B cell (primary cell): ENCODE results near the gene IL25. TPM values are rescaled to one million over a fixed set of nuclear protein-coding genes. Genes with fewer than 3 reads are reported as not detected.

Experiments used
- ATAC-seq: fragments of 200-7000 bp; cut with Tn5 transposase; one replicate; pipeline ENCODE4 v1.10.0; 2021; ENCODE audit warnings: low read depth, mild to moderate bottlenecking, moderate number of reproducible peaks, moderate library complexity
- CTCF ChIA-PET: fragments of 350-600 bp; sonication (Branson Sonifier 250); formaldehyde crosslinking; loops from one replicate; lab custom pipeline; 2021; ENCODE audit warnings: antibody characterized with exemption, inconsistent platforms; lab: Charles Lee
- POLR2A ChIA-PET: fragments of 350-600 bp; sonication (Branson Sonifier 250); formaldehyde crosslinking; loops from one replicate; lab custom pipeline; 2021; ENCODE audit warnings: antibody characterized with exemption; lab: Charles Lee
- DNase-seq: peaks from one replicate; pipeline ENCODE4 v3.0.0; 2013
- H2AFZ ChIP-seq: 2 replicates; pipeline ENCODE4 v1.6.1; 2012; ENCODE audit warnings: mild to moderate bottlenecking, low read depth, low read length; ENCODE audit not compliant: insufficient read depth, poor library complexity, severe bottlenecking
- H3K27ac ChIP-seq, 2 donors: 1 replicate in 1 of 2; 2 replicates in 1 of 2; pipeline ENCODE4 v1.5.1; 2012 to 2013; ENCODE audit warnings: low read length in 2 of 2, mild to moderate bottlenecking in 2 of 2, moderate library complexity in 1 of 2
- H3K27me3 ChIP-seq, 4 experiments: fragments of 200-600 bp in 1 of 4; sonication (generic) in 1 of 4; replicated peaks in 1 of 4; 1 replicate in 2 of 4; 2 replicates in 2 of 4; pipeline versions ENCODE4 v1.6.1 to v1.7.0; 2013 to 2016; ENCODE audit warnings: low read length in 3 of 4, mild to moderate bottlenecking in 2 of 4, mixed read lengths in 1 of 4, moderate library complexity in 1 of 4; ENCODE audit not compliant: insufficient read depth in 4 of 4, control insufficient read depth in 3 of 4; ENCODE audit errors: control extremely low read depth in 1 of 4
- H3K36me3 ChIP-seq, 2 experiments: replicated peaks in 1 of 2; 1 replicate in 1 of 2; 2 replicates in 1 of 2; pipeline versions ENCODE4 v1.6.1 to v1.7.1; 2013; ENCODE audit warnings: low read length in 1 of 2; ENCODE audit not compliant: insufficient read depth in 2 of 2, control insufficient read depth in 1 of 2; ENCODE audit errors: control extremely low read depth in 1 of 2, extremely low read depth in 1 of 2
- H3K4me1 ChIP-seq, 2 donors: fragments of 200-600 bp in 1 of 2; sonication (generic) in 1 of 2; 1 replicate in 1 of 2; 2 replicates in 1 of 2; pipeline versions ENCODE4 v1.5.1 to v1.6.1; 2013 to 2017; ENCODE audit warnings: low read length in 2 of 2; ENCODE audit not compliant: control insufficient read depth in 2 of 2, insufficient read depth in 2 of 2
- H3K4me2 ChIP-seq: replicated peaks from 2 replicates; pipeline ENCODE3; 2012; ENCODE audit warnings: mild to moderate bottlenecking, low read depth, low read length; ENCODE audit not compliant: poor library complexity, severe bottlenecking
- H3K4me3 ChIP-seq, 5 experiments: fragments of 200-600 bp in 1 of 5; sonication (generic) in 1 of 5; 1 replicate in 3 of 5; 2 replicates in 2 of 5; pipeline versions ENCODE4 v1.5.1 to v1.7.0; 2011 to 2016; ENCODE audit warnings: low read length in 4 of 5, mild to moderate bottlenecking in 4 of 5, low read depth in 2 of 5, control low read depth in 1 of 5, moderate library complexity in 1 of 5; ENCODE audit not compliant: insufficient read depth in 1 of 5; ENCODE audit errors: control extremely low read depth in 1 of 5, extremely low read depth in 1 of 5
- H3K79me2 ChIP-seq: fragments of 200-600 bp; sonication (generic); one replicate; pipeline ENCODE4 v1.6.0; 2016; ENCODE audit warnings: low read length; ENCODE audit not compliant: control insufficient read depth, insufficient read depth
- H3K9ac ChIP-seq: fragments of 200-600 bp; sonication (generic); 2 replicates; pipeline ENCODE4 v1.6.1; 2017; ENCODE audit warnings: mild to moderate bottlenecking, low read length, moderate library complexity
- H3K9me3 ChIP-seq, 3 donors: one replicate each; pipeline versions ENCODE4 v1.6.1 to v1.7.1; 2013; ENCODE audit warnings: low read length in 2 of 3; ENCODE audit not compliant: control insufficient read depth in 2 of 3, insufficient read depth in 1 of 3; ENCODE audit errors: control extremely low read depth in 1 of 3
- H4K20me1 ChIP-seq: 2 replicates; pipeline ENCODE4 v1.6.0; 2012; ENCODE audit warnings: mild to moderate bottlenecking, low read length; ENCODE audit not compliant: insufficient read depth, control insufficient read depth, poor library complexity, severe bottlenecking
- H3K27ac Mint-ChIP-seq: one replicate; pipeline ENCODE4 v1.8.0; 2021; ENCODE audit warnings: mixed read lengths
- H3K27me3 Mint-ChIP-seq: one replicate; pipeline ENCODE4 v1.8.0; 2021; ENCODE audit warnings: mixed read lengths
- H3K4me1 Mint-ChIP-seq: one replicate; pipeline ENCODE4 v1.8.0; 2021; ENCODE audit warnings: mixed read lengths
- H3K4me3 Mint-ChIP-seq: one replicate; pipeline ENCODE4 v1.8.0; 2021; ENCODE audit warnings: mixed read lengths
- H3K9me3 Mint-ChIP-seq: one replicate; pipeline ENCODE4 v1.8.0; 2022; ENCODE audit warnings: mixed read lengths; ENCODE audit not compliant: insufficient read depth
- CTCF ChIP-seq: fragments of 200-600 bp; IDR thresholded peaks from one replicate; pipeline ENCODE4 v1.8.0; 2022; ENCODE audit warnings: antibody characterized with exemption, mild to moderate bottlenecking
- EZH2 ChIP-seq: IDR thresholded peaks from 2 replicates; pipeline ENCODE4 v1.6.1; 2012; ENCODE audit warnings: borderline replicate concordance, low read depth, mild to moderate bottlenecking, moderate library complexity, low read length; ENCODE audit not compliant: insufficient read depth, poor library complexity, severe bottlenecking
- WGBS: methylation state at CpG from one replicate; pipeline ENCODE4 v1.1.5; 2013; ENCODE audit warnings: missing lambda C conversion rate; ENCODE audit not compliant: insufficient coverage; 5-methylcytosine and 5-hydroxymethylcytosine counted together
- intact Hi-C: fragments of 100-400 bp; cut with micrococcal nuclease; formaldehyde crosslinking; loops from one replicate; pipeline ENCODE4 v1.10.0; 2022
- polyA plus RNA-seq: library from polyadenylated mRNA; depleted of rRNA; stranded (reverse); fragments of >200 nt; gene quantifications from 2 replicates; pipeline ENCODE4 v1.2.3, GENCODE V29; 2012
- total RNA-seq, 2 donors: library from RNA; stranded (reverse); fragments of 120-200 nt in 1 of 2; gene quantifications; 1 replicate in 1 of 2; 2 replicates in 1 of 2; pipeline versions ENCODE4 v1.2.3 to v1.2.4, GENCODE V29; 2013 to 2022

Gene IL25
- total and polyA plus RNA-seq, 2 donors (not counting 1 experiment from before 2014, with no cell fraction given): not detected

- intact Hi-C loops: no loop called here
- Histone ChIP-seq H3K9ac (no peak overlapping the region), H3K4me2 (no peak overlapping the region), H3K79me2 (no peaks in the 10 kb centered on the region), H3K27me3 (peaks cover 0 to 7% (median 2%) of the 10 kb centered on the region in 4 experiments), H4K20me1 (no peaks in the 10 kb centered on the region), H3K4me3 (no peak overlapping the region), H3K4me1 (no peaks in the 10 kb centered on the region), H3K9me3 (no peaks in the 10 kb centered on the region), H2AFZ (no peak overlapping the region), H3K36me3 (no peaks in the 10 kb centered on the region), H3K27ac (no peak overlapping the region)
- CTCF ChIA-PET: no interaction called here
- POLR2A ChIA-PET: no interaction called here
- Mint-ChIP-seq H3K4me1 (no peaks in the 10 kb centered on the region), H3K27ac (no peak overlapping the region), H3K9me3 (no peaks in the 10 kb centered on the region), H3K4me3 (no peak overlapping the region), H3K27me3 (peaks cover 58% of the 10 kb centered on the region)
- DNase-seq (no peak), ATAC-seq (no peak)
- WGBS: 85% methylated on average over 7 of the region's 16 CpGs
- TF ChIP-seq CTCF: no peak
- TF ChIP-seq EZH2: no peak
Observed at GRCh38 chr14:23413681-23414080, 41.1 kb downstream of the IL25 start.

DNA sequence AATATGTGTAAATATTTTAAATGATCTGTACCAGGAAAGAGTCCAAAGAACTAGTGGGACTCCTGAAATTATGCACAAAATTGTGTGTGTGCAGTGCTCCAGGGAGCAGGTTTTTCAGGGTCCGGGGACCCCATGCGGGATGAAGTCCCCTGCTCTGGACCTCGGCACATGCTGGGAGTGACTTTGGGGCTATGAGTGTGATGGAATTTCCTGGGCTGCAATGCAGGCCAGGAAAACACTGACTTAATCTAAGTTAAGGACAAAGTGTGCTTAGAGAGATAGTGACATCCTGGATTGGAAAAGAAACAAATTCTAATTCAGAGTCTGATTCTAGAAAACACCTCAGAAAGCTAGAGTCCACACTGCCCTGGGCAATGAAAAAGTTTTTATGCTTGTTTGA, 41.6 kb downstream of the IL25 start:
- no peaks in the 10 kb centered on the region for H3K9me3 Mint-ChIP-seq
- no peaks in the 10 kb centered on the region for H3K4me1 Mint-ChIP-seq
- POLR2A ChIA-PET: no interaction called here
- H3K9ac ChIP-seq: no peak overlapping the region
- H3K79me2 ChIP-seq: no peaks in the 10 kb centered on the region
- no peak overlapping the region for H3K4me2 ChIP-seq
- H3K9me3 ChIP-seq: no peaks in the 10 kb centered on the region
- no peak overlapping the region for H2AFZ ChIP-seq
- H3K4me3 ChIP-seq: no peak overlapping the region
- no peaks in the 10 kb centered on the region for H3K36me3 ChIP-seq
- peaks cover 0 to 7% (median 3%) of the 10 kb centered on the region in 4 experiments for H3K27me3 ChIP-seq
- H3K4me3 Mint-ChIP-seq: no peak overlapping the region
- DNase-seq (no peak), ATAC-seq (no peak)
- H3K27ac ChIP-seq: no peak overlapping the region
- H3K4me1 ChIP-seq: no peaks in the 10 kb centered on the region
- TF ChIP-seq CTCF (no peak), EZH2 (no peak)
- 80% methylated on average over 3 of the region's 3 CpGs for WGBS
- no peaks in the 10 kb centered on the region for H4K20me1 ChIP-seq
- intact Hi-C loops: no loop called here
- H3K27ac Mint-ChIP-seq: no peak overlapping the region
- peaks cover 58% of the 10 kb centered on the region for H3K27me3 Mint-ChIP-seq
- CTCF ChIA-PET: no interaction called here
